ENCODE measurements around the gene SERPINA12. TPM values are rescaled to one million over a fixed set of nuclear protein-coding genes. Genes with fewer than 3 reads are reported as not detected.

SERPINA12 gene
- total and polyA plus RNA-seq, 4 donors, result not detected

DNA sequence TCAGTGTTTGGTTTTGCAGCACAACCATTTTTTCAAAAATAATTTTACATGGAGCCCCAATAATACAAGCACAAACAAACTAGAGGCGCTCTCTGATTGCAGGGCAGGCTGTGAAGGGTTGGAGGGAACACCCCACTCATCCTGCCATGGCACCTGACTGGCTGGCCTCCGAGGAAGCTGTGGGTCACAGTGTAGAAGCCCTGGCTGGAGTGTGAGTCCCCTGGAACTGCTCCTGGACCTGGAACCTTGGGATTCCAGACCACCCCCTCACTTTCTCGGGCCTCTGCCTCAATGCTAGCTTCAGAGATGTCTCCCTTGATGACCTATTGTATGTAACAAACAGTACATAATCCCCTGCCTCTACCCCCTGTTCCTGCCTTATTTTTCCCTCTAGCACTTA, 14.8 kb upstream of the SERPINA12 start:
- ATAC-seq (ENCODE audit: insufficient read depth, low FRiP score) (no peak), DNase-seq (no peak)
- Histone ChIP-seq H3K4me3 (no peak overlapping the region), H3K9ac (ENCODE audit: insufficient read depth in 1 of 2, low read length in 2 of 2) (no peak overlapping the region), H3K27me3 (ENCODE audit: control insufficient read depth in 3 of 3, insufficient read depth in 3 of 3, low read length in 2 of 3) (peaks cover 0 to 7% (median 0%) of the 10 kb centered on the region in 3 donors), H3K36me3 (ENCODE audit: control insufficient read depth in 4 of 4, insufficient read depth in 4 of 4, low read length in 4 of 4) (no peaks in the 10 kb centered on the region), H3K9me3 (ENCODE audit: control insufficient read depth in 4 of 4, insufficient read depth in 3 of 4, low read length in 3 of 4) (peaks cover 0 to 2% (median under 1%) of the 10 kb centered on the region in 4 donors), H3K27ac (ENCODE audit: low read depth in 1 of 2, low read length in 1 of 2) (no peak overlapping the region), H3K4me1 (ENCODE audit: control insufficient read depth in 5 of 5, insufficient read depth in 5 of 5, low read length in 5 of 5) (no peaks in the 10 kb centered on the region)
- 67 to 78% methylated on average over 3 of the region's 3 CpGs for WGBS, 2 donors
- no peak for TF ChIP-seq CTCF (IDR thresholded peaks at IDR 0.05; ENCODE audit: control extremely low read depth, extremely low read depth)

GRCh38 chr14:94523265-94523664, 14.0 kb upstream of the SERPINA12 start:
- Histone ChIP-seq H3K36me3 (ENCODE audit: control insufficient read depth in 4 of 4, insufficient read depth in 4 of 4, low read length in 4 of 4) (no peaks in the 10 kb centered on the region), H3K9ac (ENCODE audit: insufficient read depth in 1 of 2, low read length in 2 of 2) (no peak overlapping the region), H3K4me1 (ENCODE audit: control insufficient read depth in 5 of 5, insufficient read depth in 5 of 5, low read length in 5 of 5) (no peaks in the 10 kb centered on the region), H3K4me3 (no peak overlapping the region), H3K27ac (ENCODE audit: low read depth in 1 of 2, low read length in 1 of 2) (no peak overlapping the region), H3K27me3 (ENCODE audit: control insufficient read depth in 3 of 3, insufficient read depth in 3 of 3, low read length in 2 of 3) (peaks cover 0 to 7% (median 0%) of the 10 kb centered on the region in 3 donors), H3K9me3 (ENCODE audit: control insufficient read depth in 4 of 4, insufficient read depth in 3 of 4, low read length in 3 of 4) (peaks cover 0 to 2% (median under 1%) of the 10 kb centered on the region in 4 donors)
- no peak for TF ChIP-seq CTCF (IDR thresholded peaks at IDR 0.05; ENCODE audit: control extremely low read depth, extremely low read depth)
- WGBS, 2 donors, result 86 to 92% methylated on average over 8 of the region's 8 CpGs
- no peak for DNase-seq
- ATAC-seq (ENCODE audit: insufficient read depth, low FRiP score), result no peak

- H3K9ac ChIP-seq (ENCODE audit: insufficient read depth in 1 of 2, low read length in 2 of 2), result no peak overlapping the region
- H3K27ac ChIP-seq (ENCODE audit: low read depth in 1 of 2, low read length in 1 of 2), result no peak overlapping the region
- no peaks in the 10 kb centered on the region for H3K4me1 ChIP-seq (ENCODE audit: control insufficient read depth in 5 of 5, insufficient read depth in 5 of 5, low read length in 5 of 5)
- peaks cover 0 to 2% (median under 1%) of the 10 kb centered on the region in 4 donors for H3K9me3 ChIP-seq (ENCODE audit: control insufficient read depth in 4 of 4, insufficient read depth in 3 of 4, low read length in 3 of 4)
- H3K36me3 ChIP-seq (ENCODE audit: control insufficient read depth in 4 of 4, insufficient read depth in 4 of 4, low read length in 4 of 4), result no peaks in the 10 kb centered on the region
- TF ChIP-seq CTCF (IDR thresholded peaks at IDR 0.05; ENCODE audit: control extremely low read depth, extremely low read depth), result no peak
- peaks cover 0 to 7% (median 0%) of the 10 kb centered on the region in 3 donors for H3K27me3 ChIP-seq (ENCODE audit: control insufficient read depth in 3 of 3, insufficient read depth in 3 of 3, low read length in 2 of 3)
- no peak for DNase-seq
- 79 to 90% methylated on average over 7 of the region's 7 CpGs for WGBS, 2 donors
- H3K4me3 ChIP-seq, result no peak overlapping the region
- ATAC-seq (ENCODE audit: insufficient read depth, low FRiP score), result no peak
Measured at GRCh38 chr14:94522115-94522724, 13.0 kb upstream of the SERPINA12 start.
